Measurements from ENCODE around the gene RALGAPA2.
"Not testable (repeated sequence)": the region's sequence is repeated elsewhere in the genome, so short reads cannot be mapped to it uniquely, and the experiment has no call there.

Gene RALGAPA2

DNA sequence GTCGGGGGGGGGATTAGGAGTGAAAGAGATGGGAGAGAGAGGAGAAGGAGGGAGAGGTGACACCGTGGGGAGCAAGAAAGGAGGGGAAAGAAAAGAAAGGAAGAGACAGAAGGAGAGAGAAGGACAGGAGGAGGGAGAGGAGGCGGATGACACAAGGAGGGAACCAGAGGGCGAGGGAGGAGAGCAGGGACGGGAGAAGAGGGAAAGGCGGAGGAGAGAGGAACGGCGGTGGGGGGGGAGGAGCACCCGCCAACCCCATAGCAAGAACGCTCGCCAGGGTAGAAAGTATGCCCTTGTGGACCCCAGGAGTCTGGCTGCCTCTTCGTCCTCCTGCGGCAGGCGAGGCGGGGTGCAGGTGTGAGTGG is 349.0 kb downstream of the RALGAPA2 start:
- no peak for DNase-seq

DNA sequence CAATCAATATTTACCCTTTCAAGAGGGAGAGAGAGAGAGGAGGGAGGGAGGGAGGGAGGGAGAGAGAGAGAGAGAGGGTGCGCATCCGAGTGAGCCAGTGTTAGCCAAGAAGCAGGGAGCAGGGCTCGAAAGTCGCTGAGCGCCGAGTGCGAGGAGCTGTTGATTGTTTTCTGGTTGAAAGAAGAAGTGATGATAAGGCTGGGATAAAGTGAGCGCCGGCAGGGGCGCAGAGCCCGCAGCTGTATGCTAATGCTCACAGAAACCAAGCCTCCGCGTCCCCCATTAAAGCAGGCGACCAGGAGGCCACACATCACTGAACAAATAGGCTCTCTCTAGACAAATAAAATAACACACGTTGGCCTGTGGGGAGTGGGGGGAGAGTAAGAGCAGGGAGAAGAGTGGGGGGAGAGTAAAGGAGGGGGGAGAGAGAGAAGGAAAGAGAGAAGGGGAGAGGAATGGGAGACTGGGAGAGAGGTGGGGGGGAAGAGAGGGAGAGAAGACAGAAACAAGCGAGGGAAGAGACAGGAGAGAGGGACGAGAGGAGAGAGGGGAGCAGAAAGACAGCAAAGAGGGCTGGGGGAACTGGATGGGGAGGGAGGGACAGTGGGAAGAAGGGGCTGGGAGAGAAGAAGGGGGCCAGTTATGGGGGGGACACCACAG is 349.5 kb downstream of the RALGAPA2 start:
- DNase-seq: no peak

DNA sequence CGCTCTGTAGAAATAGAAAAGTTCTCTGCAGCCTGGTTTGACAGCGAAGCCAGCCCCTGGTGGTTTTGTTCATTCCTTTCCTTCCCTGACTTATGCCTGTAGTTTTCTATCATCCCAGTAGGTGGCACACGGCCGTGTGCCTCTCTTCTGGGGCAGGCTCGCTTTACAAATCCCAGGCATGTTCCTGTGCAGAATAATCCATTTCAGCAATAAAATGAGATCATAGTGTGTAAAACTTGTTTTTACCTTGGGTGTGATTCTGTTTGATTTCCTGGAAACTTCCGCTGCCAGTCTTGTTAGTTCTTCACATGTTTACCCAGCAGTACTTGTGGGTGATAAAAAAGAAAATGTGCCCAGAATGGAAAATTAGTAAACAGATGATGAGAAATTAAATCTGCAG is 352.0 kb downstream of the RALGAPA2 start:
- DNase-seq: peak; percentile 61

DNA sequence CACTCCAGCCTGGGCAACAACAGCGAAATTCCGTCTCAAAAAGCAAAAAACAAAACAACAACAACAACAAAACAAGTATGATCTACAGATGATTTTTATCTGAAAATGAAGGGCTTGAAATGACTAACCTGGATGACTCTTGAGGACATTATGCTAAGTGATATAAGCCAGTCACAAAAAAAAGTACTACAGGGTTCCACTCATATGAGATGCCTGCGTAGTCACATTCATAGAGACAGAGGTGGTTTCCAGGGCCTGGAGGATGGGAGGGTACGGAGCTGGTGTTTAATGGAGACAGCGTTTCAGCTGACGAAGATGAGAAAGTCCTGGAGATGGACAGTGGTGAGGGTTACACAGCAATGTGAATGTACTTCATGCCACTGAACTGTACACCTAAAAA is 352.8 kb downstream of the RALGAPA2 start:
- no peak for DNase-seq

DNA sequence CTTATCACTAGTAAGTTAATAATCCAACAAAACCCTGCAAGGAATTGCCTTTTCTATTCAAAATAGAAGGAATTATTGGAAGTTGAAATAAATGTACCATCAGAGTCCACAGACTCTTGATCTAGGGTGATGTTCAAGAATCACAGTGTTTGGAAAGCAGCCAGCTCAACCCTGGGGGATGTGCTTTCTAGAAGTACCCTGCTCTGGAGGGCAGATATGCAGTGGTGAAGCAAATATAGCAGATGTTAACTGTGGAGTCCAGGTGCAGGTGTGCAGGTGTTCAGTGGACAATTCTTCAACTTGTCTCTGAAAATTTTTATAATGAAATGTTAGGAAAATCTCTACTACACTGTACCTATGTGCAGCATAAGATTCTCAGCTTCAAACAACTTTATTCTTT is 353.6 kb downstream of the RALGAPA2 start:
- no peak for DNase-seq

DNA sequence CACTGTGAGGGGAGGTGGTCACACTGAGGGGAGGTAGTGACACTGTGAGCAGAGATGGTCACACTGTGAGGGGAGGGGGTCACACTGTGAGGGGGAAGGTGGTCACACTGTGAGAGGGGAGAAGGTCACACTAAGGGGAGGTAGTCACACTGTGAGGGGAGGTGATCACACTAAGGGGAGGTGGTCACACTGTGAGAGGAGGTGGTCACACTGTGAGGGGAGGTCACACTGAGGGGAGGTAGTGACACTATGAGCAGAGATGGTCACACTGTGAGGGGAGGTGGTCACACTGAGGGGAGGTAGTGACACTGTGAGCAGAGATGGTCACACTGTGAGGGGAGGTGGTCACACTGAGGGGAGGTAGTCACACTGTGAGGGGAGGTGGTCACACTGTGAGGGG is 356.9 kb downstream of the RALGAPA2 start:
- not testable (repeated sequence) for DNase-seq

DNA sequence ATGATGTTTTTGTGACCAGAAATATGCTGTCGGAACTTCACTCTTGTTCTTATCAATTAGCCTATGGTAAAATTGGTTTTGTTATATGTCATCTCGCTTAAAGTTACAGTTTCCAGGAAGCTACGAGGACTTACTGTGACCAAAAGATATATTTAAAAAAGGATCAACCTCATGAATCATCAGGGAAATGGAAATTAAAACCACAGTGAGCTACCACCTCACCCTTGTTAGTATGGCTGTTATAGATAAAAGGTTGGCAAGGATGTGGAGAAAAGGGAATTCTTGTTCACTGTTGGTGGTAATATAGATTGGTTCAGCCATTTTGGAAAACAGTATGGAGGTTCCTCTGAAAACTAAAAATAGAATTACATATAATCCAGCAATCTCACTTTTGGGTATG is 358.9 kb downstream of the RALGAPA2 start:
- no peak for DNase-seq

DNA sequence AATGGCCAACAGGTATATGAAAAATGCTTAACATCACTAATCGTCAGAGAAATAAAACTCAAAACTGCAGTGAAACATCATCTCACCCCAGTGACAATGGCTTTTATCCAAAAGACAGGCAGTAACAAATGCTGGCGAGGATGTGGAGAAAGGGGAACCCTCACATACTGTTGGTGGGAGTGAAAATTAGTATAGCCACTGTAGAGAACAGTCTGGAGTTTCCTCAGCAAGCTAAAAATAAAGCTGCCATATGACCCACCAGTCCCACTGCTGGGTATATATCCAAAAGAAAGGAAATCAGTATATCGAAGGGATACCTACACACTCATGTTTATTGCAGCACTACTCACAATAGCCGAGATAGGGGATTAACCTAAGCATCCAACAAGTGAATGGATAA is 368.0 kb downstream of the RALGAPA2 start:
- DNase-seq: no peak

DNA sequence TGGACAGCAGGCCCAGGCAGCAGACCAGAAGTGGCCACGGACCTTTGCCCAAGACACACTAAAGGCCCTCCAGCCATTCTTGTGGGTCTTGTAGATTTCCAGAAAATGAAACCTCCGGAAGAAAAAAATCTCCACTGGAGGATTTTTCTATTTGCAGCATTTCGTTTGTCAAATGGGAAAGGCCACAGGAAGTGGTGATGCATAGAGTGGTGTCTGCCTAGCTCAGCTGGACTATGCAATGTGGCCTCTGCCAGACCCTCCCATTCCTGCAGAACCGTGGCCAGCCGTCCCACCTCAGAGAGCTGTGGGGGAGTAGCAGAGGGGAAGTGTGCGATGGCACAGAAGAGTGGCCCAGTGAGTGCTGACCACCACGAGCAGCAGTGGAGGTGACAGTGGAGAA is 368.5 kb downstream of the RALGAPA2 start:
- no peak for DNase-seq

All from EL (cell line).